H1 (cell line): ENCODE results near the gene GRAMD1B. TPM values are rescaled to one million over a fixed set of nuclear protein-coding genes. Genes with fewer than 3 reads are reported as not detected.

Experiments used
- CTCF ChIA-PET: fragments of 300-600 bp; sonication (Branson Sonifier 250); formaldehyde crosslinking; loops from one replicate; lab custom pipeline; 2021; ENCODE audit not compliant: partially characterized antibody; lab: Charles Lee
- POLR2A ChIA-PET: fragments of 300-600 bp; sonication (Branson Sonifier 250); formaldehyde crosslinking; loops from one replicate; lab custom pipeline; 2021; ENCODE audit warnings: inconsistent platforms; ENCODE audit not compliant: partially characterized antibody; lab: Charles Lee
- DNase-seq, 2 experiments: peaks; one replicate each; pipeline versions ENCODE4 v3.0.0 to v3.0.0-alpha.2; 2010 to 2022; ENCODE audit warnings: low spot score in 2 of 2, low read depth in 1 of 2, mixed read lengths in 1 of 2
- FAIRE-seq: peaks from 2 replicates; lab custom pipeline; 2011; peaks lifted over from hg19 to GRCh38; lab: Jason Lieb, UNC
- H2AFZ ChIP-seq: 2 replicates; pipeline ENCODE4 v1.8.1; 2012; ENCODE audit warnings: low read length, inconsistent platforms
- H2AK5ac ChIP-seq: 2 replicates; pipeline ENCODE4 v1.6.1; 2013; ENCODE audit warnings: low read depth, low read length
- H2BK120ac ChIP-seq: replicated peaks from 2 replicates; pipeline ENCODE3; 2013; ENCODE audit warnings: low read depth, low read length, inconsistent platforms
- H2BK12ac ChIP-seq: 2 replicates; pipeline ENCODE4 v1.6.1; 2013; ENCODE audit warnings: low read depth, low read length
- H2BK15ac ChIP-seq: 2 replicates; pipeline ENCODE4 v1.6.1; 2013; ENCODE audit warnings: low read length
- H2BK20ac ChIP-seq: 2 replicates; pipeline ENCODE4 v1.6.1; 2013; ENCODE audit warnings: low read length
- H2BK5ac ChIP-seq: 2 replicates; pipeline ENCODE4 v1.6.1; 2013; ENCODE audit warnings: low read depth, low read length
- H3K14ac ChIP-seq: 2 replicates; pipeline ENCODE4 v1.6.1; 2013; ENCODE audit warnings: inconsistent platforms; ENCODE audit not compliant: insufficient read length
- H3K18ac ChIP-seq: 2 replicates; pipeline ENCODE4 v1.6.1; 2013; ENCODE audit warnings: low read length; ENCODE audit errors: extremely low read depth
- H3K23ac ChIP-seq: 2 replicates; pipeline ENCODE4 v1.6.1; 2013; ENCODE audit warnings: inconsistent platforms; ENCODE audit not compliant: insufficient read length
- H3K23me2 ChIP-seq: 2 replicates; pipeline ENCODE4 v1.6.1; 2013; ENCODE audit warnings: low read depth, low read length
- H3K27ac ChIP-seq: 2 replicates; pipeline ENCODE4 v1.6.1; 2011; ENCODE audit warnings: low read depth, low read length, inconsistent platforms
- H3K27me3 ChIP-seq, 4 experiments: replicated peaks in 1 of 4; 1 replicate in 1 of 4; 2 replicates in 3 of 4; pipeline versions ENCODE4 v1.6.1 to v1.8.1; 2011 to 2013; ENCODE audit warnings: low read length in 3 of 4, mild to moderate bottlenecking in 3 of 4, inconsistent platforms in 2 of 4, mixed read lengths in 2 of 4, moderate library complexity in 1 of 4; ENCODE audit not compliant: control insufficient read depth in 3 of 4, insufficient read depth in 3 of 4; ENCODE audit errors: extremely low read depth in 1 of 4
- H3K36me3 ChIP-seq, 4 experiments: 2 replicates each; pipeline versions ENCODE4 v1.6.1 to v1.8.1; 2011 to 2013; ENCODE audit warnings: mild to moderate bottlenecking in 4 of 4, low read length in 3 of 4, moderate library complexity in 2 of 4, control low read depth in 1 of 4, inconsistent platforms in 1 of 4; ENCODE audit not compliant: insufficient read depth in 4 of 4, control insufficient read depth in 2 of 4
- H3K4ac ChIP-seq: replicated peaks from 2 replicates; pipeline ENCODE3; 2013; ENCODE audit warnings: low read length, low read depth, mixed read lengths, inconsistent platforms; ENCODE audit not compliant: insufficient read length
- H3K4me1 ChIP-seq, 4 experiments: replicated peaks in 1 of 4; 1 replicate in 1 of 4; 2 replicates in 3 of 4; pipeline versions ENCODE4 v1.6.1 to v1.8.1; 2011 to 2013; ENCODE audit warnings: low read length in 3 of 4, inconsistent platforms in 2 of 4, mixed read lengths in 1 of 4; ENCODE audit not compliant: insufficient read depth in 4 of 4, control insufficient read depth in 3 of 4
- H3K4me2 ChIP-seq, 2 experiments: 2 replicates each; pipeline versions ENCODE4 v1.6.1 to v1.8.1; 2011 to 2013; ENCODE audit warnings: low read depth in 2 of 2, low read length in 2 of 2, control low read depth in 1 of 2, inconsistent platforms in 1 of 2, mild to moderate bottlenecking in 1 of 2; ENCODE audit not compliant: insufficient read depth in 1 of 2
- H3K4me3 ChIP-seq, 4 experiments: fragments of 200-600, 300-600 bp in 1 of 4; sonication (generic), shearing (Covaris generic), sonication (Bioruptor Twin) in 1 of 4; 2 replicates each; pipeline versions ENCODE4 v1.5.1 to v1.8.1; 2011 to 2016; ENCODE audit warnings: low read length in 4 of 4, low read depth in 3 of 4, control low read depth in 2 of 4, inconsistent platforms in 2 of 4, mild to moderate bottlenecking in 2 of 4, mixed read lengths in 1 of 4, moderate library complexity in 1 of 4; ENCODE audit not compliant: insufficient read depth in 2 of 4; ENCODE audit errors: extremely low read depth in 1 of 4
- H3K56ac ChIP-seq: replicated peaks from 2 replicates; pipeline ENCODE3; 2013; ENCODE audit warnings: low read depth, mild to moderate bottlenecking, mixed read lengths, low read length, inconsistent platforms; ENCODE audit not compliant: insufficient read length
- H3K79me1 ChIP-seq: 2 replicates; pipeline ENCODE4 v1.6.1; 2013; ENCODE audit warnings: low read depth, low read length, control low read depth
- H3K79me2 ChIP-seq, 2 experiments: 2 replicates each; pipeline versions ENCODE4 v1.6.1 to v1.8.1; 2012 to 2013; ENCODE audit warnings: low read length in 2 of 2, mild to moderate bottlenecking in 2 of 2, inconsistent platforms in 1 of 2; ENCODE audit not compliant: insufficient read depth in 2 of 2, control insufficient read depth in 1 of 2
- H3K9ac ChIP-seq, 4 experiments: replicated peaks in 1 of 4; 1 replicate in 1 of 4; 2 replicates in 3 of 4; pipeline versions ENCODE4 v1.6.1 to v1.8.1; 2011 to 2013; ENCODE audit warnings: low read depth in 3 of 4, low read length in 3 of 4, control low read depth in 2 of 4, mild to moderate bottlenecking in 2 of 4, moderate library complexity in 2 of 4, inconsistent platforms in 1 of 4; ENCODE audit errors: extremely low read depth in 1 of 4
- H3K9me3 ChIP-seq, 2 experiments: 2 replicates each; pipeline versions ENCODE4 v1.6.1 to v1.8.1; 2012 to 2013; ENCODE audit warnings: mild to moderate bottlenecking in 2 of 2, moderate library complexity in 2 of 2, control low read depth in 1 of 2, inconsistent platforms in 1 of 2, low read depth in 1 of 2, low read length in 1 of 2, mixed read lengths in 1 of 2; ENCODE audit not compliant: insufficient read depth in 2 of 2
- H4K20me1 ChIP-seq, 2 experiments: replicated peaks in 1 of 2; 2 replicates each; pipeline versions ENCODE3 to v1.8.1; 2011 to 2013; ENCODE audit warnings: inconsistent platforms in 2 of 2, low read length in 2 of 2, mild to moderate bottlenecking in 1 of 2; ENCODE audit not compliant: insufficient read depth in 2 of 2, control insufficient read depth in 1 of 2
- H4K5ac ChIP-seq: 2 replicates; pipeline ENCODE4 v1.6.1; 2013; ENCODE audit warnings: low read length, low read depth, mixed read lengths, inconsistent platforms; ENCODE audit not compliant: insufficient read length
- H4K8ac ChIP-seq: 2 replicates; pipeline ENCODE4 v1.8.0; 2013; ENCODE audit warnings: mild to moderate bottlenecking, moderate library complexity, low read length, inconsistent platforms; ENCODE audit not compliant: insufficient read depth; ENCODE audit errors: extremely low read depth
- H4K91ac ChIP-seq: replicated peaks from 2 replicates; pipeline ENCODE3; 2013; ENCODE audit warnings: low read length, mixed read lengths, inconsistent platforms; ENCODE audit not compliant: insufficient read length
- ASH2L ChIP-seq: fragments of 200-600, 300-600 bp; sonication (generic); IDR thresholded peaks from one replicate; pipeline ENCODE4 v1.7.1; 2017; ENCODE audit warnings: low read length
- BACH1 ChIP-seq: IDR thresholded peaks from 2 replicates; pipeline ENCODE4 v1.6.1; 2012; ENCODE audit warnings: low read length, improper control_type of control experiment
- CBX5 ChIP-seq: fragments of 300-800, 300-1000 bp; sonication (generic); IDR thresholded peaks from 2 replicates; pipeline ENCODE4 v1.7.1; 2016; ENCODE audit warnings: antibody characterized with exemption, low read length, low read depth
- JUN ChIP-seq: IDR thresholded peaks from 2 replicates; pipeline ENCODE4 v1.6.1; 2011; ENCODE audit warnings: low read depth, mild to moderate bottlenecking, improper control_type of control experiment, low read length
- JUND ChIP-seq: IDR thresholded peaks from 2 replicates; pipeline ENCODE4 v1.6.1; 2011; ENCODE audit warnings: mild to moderate bottlenecking, improper control_type of control experiment, low read length
- KDM5A ChIP-seq: fragments of 200-600 bp; IDR thresholded peaks from 2 replicates; pipeline ENCODE4 v1.7.1; 2012; ENCODE audit warnings: mild to moderate bottlenecking, low read length, inconsistent platforms, mixed read lengths
- RBBP5 ChIP-seq: IDR thresholded peaks from 2 replicates; pipeline ENCODE4 v1.7.1; 2012; ENCODE audit warnings: low read depth, mild to moderate bottlenecking, inconsistent platforms, low read length, moderate library complexity, borderline replicate concordance
- SAP30 ChIP-seq: fragments of 300-600 bp; sonication (generic); IDR thresholded peaks from 2 replicates; pipeline ENCODE4 v1.7.1; 2012; ENCODE audit warnings: low read length, moderate library complexity, mild to moderate bottlenecking, inconsistent platforms; ENCODE audit not compliant: insufficient read depth, insufficient replicate concordance
- SIX5 ChIP-seq: IDR thresholded peaks from 2 replicates; pipeline ENCODE4 v1.6.1; 2011; ENCODE audit warnings: mild to moderate bottlenecking, low read depth, low read length
- SUZ12 ChIP-seq: fragments of 200-600 bp; sonication (generic); IDR thresholded peaks from 2 replicates; pipeline ENCODE4 v1.6.1; 2012; ENCODE audit warnings: mild to moderate bottlenecking, inconsistent platforms, low read length, moderate library complexity, mixed read lengths
- WGBS, 2 experiments: shearing (Covaris generic) in 1 of 2; methylation state at CpG; one replicate each; pipeline versions ENCODE4 v1.1.6 to v1.1.7; 2013 to 2015; ENCODE audit warnings: low lambda C conversion rate in 2 of 2, mixed read lengths in 2 of 2, inconsistent platforms in 1 of 2, low coverage in 1 of 2, missing lambda C conversion rate in 1 of 2; ENCODE audit not compliant: insufficient replicate concordance in 2 of 2, insufficient coverage in 1 of 2, insufficient read length in 1 of 2; ENCODE audit errors: extremely low coverage in 1 of 2, missing lambda C conversion rate in 1 of 2; 5-methylcytosine and 5-hydroxymethylcytosine counted together
- polyA plus RNA-seq, 7 experiments: library from polyadenylated mRNA; depleted of rRNA in 3 of 7; stranded (reverse) in 5 of 7; unstranded in 2 of 7; fragments of >200 nt in 5 of 7; fragments of 200-250 nt in 2 of 7; gene quantifications; 1 replicate in 5 of 7; 2 replicates in 1 of 7; 4 replicates in 1 of 7; pipeline versions ENCODE4 v1.2.1 to v1.2.3, GENCODE V29; 2011 to 2013; ENCODE audit warnings: missing spikeins in 2 of 7, mixed read lengths in 2 of 7
- total RNA-seq: library from RNA; stranded (reverse); fragmentation: NEBNext Ultra II Directional; extraction: Animal tissue kit (Norgen Biotek cat#: 25700); gene quantifications from 2 replicates; pipeline ENCODE4 v1.2.1, GENCODE V29; 2021
- TF ChIP-seq, protein P1 (sequence below): IDR thresholded peaks from 2 replicates; pipeline ENCODE4 v1.6.1; 2012; ENCODE audit warnings: low read length, inconsistent platforms
- TF ChIP-seq, protein P2 (sequence below): IDR thresholded peaks from 2 replicates; pipeline ENCODE4 v1.6.1; 2012; ENCODE audit warnings: inconsistent platforms

GRAMD1B gene
- total and polyA plus RNA-seq, 2 of the 8 experiments (the other 6 are each of a cell fraction or from before 2014, with no cell fraction given), result 10.1 to 21.2 TPM

DNA sequence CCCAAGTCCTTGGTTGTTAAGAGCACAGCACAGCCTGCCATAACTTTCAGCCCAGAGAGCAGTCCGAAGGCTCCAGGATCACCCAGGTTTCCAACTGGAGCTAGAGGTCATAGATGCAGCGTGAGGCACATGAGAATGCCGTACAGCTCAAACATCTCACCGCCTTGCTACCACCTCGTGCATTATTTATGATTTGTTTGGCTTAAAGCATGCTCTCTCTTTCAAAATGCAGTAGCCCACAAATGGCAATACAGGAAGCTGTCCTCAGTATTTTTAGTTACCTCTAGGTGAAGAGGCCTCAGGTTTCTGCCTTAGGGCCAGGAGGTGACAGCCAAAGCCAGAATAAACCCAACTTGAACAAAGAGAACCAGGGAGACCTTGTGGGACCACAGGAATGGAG lies 210.0 kb downstream of the GRAMD1B start:
- Histone ChIP-seq H3K4ac (no peak overlapping the region), H3K9me3 (no peaks in the 10 kb centered on the region), H3K18ac (no peak overlapping the region), H3K27ac (no peak overlapping the region), H4K20me1 (no peaks in the 10 kb centered on the region), H3K14ac (no peak overlapping the region), H3K79me1 (no peaks in the 10 kb centered on the region), H3K79me2 (no peaks in the 10 kb centered on the region), H2AK5ac (no peak overlapping the region), H3K36me3 (no peaks in the 10 kb centered on the region), H2AFZ (no peak overlapping the region), H3K23ac (no peak overlapping the region), H4K91ac (no peak overlapping the region), H2BK5ac (no peak overlapping the region; the same call in 1 of the 2 replicates), H2BK20ac (no peak overlapping the region), H3K4me1 (peaks cover 0 to 4% (median 3%) of the 10 kb centered on the region in 4 experiments; a peak in 5 of 7 replicates), H2BK120ac (no peak overlapping the region), H3K4me2 (no peak overlapping the region), H2BK15ac (no peak overlapping the region), H3K23me2 (no peaks in the 10 kb centered on the region), H2BK12ac (no peak overlapping the region), H3K56ac (no peak overlapping the region), H3K9ac (no peak overlapping the region), H4K5ac (no peak overlapping the region), H3K27me3 (0 out of 7 replicates have a peak, but pooled peaks cover 0 to 2% (median 0%) of the 10 kb centered on the region in 4 experiments), H3K4me3 (no peak overlapping the region), H4K8ac (no peak overlapping the region)
- CTCF ChIA-PET, result interaction anchor here (0.9 to 9.6 kb wide), 17 partner anchors 14 to 534 kb away, joined by 3 to 301 read pairs (median 4); partner anchors contain the start of gene SCN3B
- POLR2A ChIA-PET, result interaction anchor here (1.1 kb wide), 1 partner anchor 209 kb away, joined by 3 read pairs; no protein-coding TSS in a partner anchor
- FAIRE-seq (no peak), DNase-seq (no peak)
- WGBS, 2 experiments, result 91% methylated on average over 5 of the region's 5 CpGs; no CpG with 5 or more reads in 1 of the 2 experiments
- TF ChIP-seq ASH2L (no peak), JUN (no peak), SIX5 (no peak), SAP30 (no peak), SUZ12 (no peak), RBBP5 (no peak), KDM5A (no peak), BACH1 (no peak), CBX5 (no peak), JUND (no peak)
- TF ChIP-seq, protein P1, sequence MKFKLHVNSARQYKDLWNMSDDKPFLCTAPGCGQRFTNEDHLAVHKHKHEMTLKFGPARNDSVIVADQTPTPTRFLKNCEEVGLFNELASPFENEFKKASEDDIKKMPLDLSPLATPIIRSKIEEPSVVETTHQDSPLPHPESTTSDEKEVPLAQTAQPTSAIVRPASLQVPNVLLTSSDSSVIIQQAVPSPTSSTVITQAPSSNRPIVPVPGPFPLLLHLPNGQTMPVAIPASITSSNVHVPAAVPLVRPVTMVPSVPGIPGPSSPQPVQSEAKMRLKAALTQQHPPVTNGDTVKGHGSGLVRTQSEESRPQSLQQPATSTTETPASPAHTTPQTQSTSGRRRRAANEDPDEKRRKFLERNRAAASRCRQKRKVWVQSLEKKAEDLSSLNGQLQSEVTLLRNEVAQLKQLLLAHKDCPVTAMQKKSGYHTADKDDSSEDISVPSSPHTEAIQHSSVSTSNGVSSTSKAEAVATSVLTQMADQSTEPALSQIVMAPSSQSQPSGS, result no peak
- TF ChIP-seq, protein P2, sequence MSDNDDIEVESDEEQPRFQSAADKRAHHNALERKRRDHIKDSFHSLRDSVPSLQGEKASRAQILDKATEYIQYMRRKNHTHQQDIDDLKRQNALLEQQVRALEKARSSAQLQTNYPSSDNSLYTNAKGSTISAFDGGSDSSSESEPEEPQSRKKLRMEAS, result no peak
